ENCODE data around the gene GNAZ. TPM values are rescaled to one million over a fixed set of nuclear protein-coding genes. Genes with fewer than 3 reads are reported as not detected.

The GNAZ gene
- total RNA-seq, 1 donor from 2014 or later, result 2.1 TPM

- Histone ChIP-seq H3K9me3 (ENCODE audit: control insufficient read depth in 3 of 3, low read length in 3 of 3) (no peaks in the 10 kb centered on the region), H3K4me1 (ENCODE audit: control insufficient read depth in 3 of 3, insufficient read depth in 3 of 3, low read length in 3 of 3) (peaks cover 6 to 8% (median 6%) of the 10 kb centered on the region in 3 donors), H3K27ac (ENCODE audit: low read depth, low read length) (no peak overlapping the region), H3K9ac (ENCODE audit: low read depth in 1 of 3, low read length in 3 of 3) (no peak overlapping the region), H3K4me3 (ENCODE audit: low read length in 3 of 3) (no peak overlapping the region), H3K27me3 (ENCODE audit: control insufficient read depth in 3 of 3, insufficient read depth in 3 of 3, low read length in 3 of 3) (peaks cover 2 to 15% (median 9%) of the 10 kb centered on the region in 3 donors), H3K36me3 (ENCODE audit: control insufficient read depth in 3 of 3, insufficient read depth in 3 of 3, low read length in 3 of 3) (no peaks in the 10 kb centered on the region)
Observed at GRCh38 chr22:23123804-23124254, 53.5 kb downstream of the GNAZ start.

GRCh38 chr22:23124611-23125511 is 54.5 kb downstream of the GNAZ start:
- Histone ChIP-seq H3K9me3 (ENCODE audit: control insufficient read depth in 3 of 3, low read length in 3 of 3) (no peaks in the 10 kb centered on the region), H3K36me3 (ENCODE audit: control insufficient read depth in 3 of 3, insufficient read depth in 3 of 3, low read length in 3 of 3) (no peaks in the 10 kb centered on the region), H3K27ac (ENCODE audit: low read depth, low read length) (no peak overlapping the region), H3K4me1 (ENCODE audit: control insufficient read depth in 3 of 3, insufficient read depth in 3 of 3, low read length in 3 of 3) (peaks cover 4 to 8% (median 6%) of the 10 kb centered on the region in 3 donors), H3K9ac (ENCODE audit: low read depth in 1 of 3, low read length in 3 of 3) (no peak overlapping the region), H3K4me3 (ENCODE audit: low read length in 3 of 3) (no peak overlapping the region), H3K27me3 (ENCODE audit: control insufficient read depth in 3 of 3, insufficient read depth in 3 of 3, low read length in 3 of 3) (peaks cover 2 to 18% (median 9%) of the 10 kb centered on the region in 3 donors)

GRCh38 chr22:23125512-23126103 is 55.3 kb downstream of the GNAZ start:
- Histone ChIP-seq H3K4me1 (ENCODE audit: control insufficient read depth in 3 of 3, insufficient read depth in 3 of 3, low read length in 3 of 3) (peaks cover 4 to 8% (median 6%) of the 10 kb centered on the region in 3 donors), H3K36me3 (ENCODE audit: control insufficient read depth in 3 of 3, insufficient read depth in 3 of 3, low read length in 3 of 3) (no peaks in the 10 kb centered on the region), H3K4me3 (ENCODE audit: low read length in 3 of 3) (no peak overlapping the region), H3K9ac (ENCODE audit: low read depth in 1 of 3, low read length in 3 of 3) (no peak overlapping the region), H3K9me3 (ENCODE audit: control insufficient read depth in 3 of 3, low read length in 3 of 3) (no peaks in the 10 kb centered on the region), H3K27me3 (ENCODE audit: control insufficient read depth in 3 of 3, insufficient read depth in 3 of 3, low read length in 3 of 3) (peaks cover 2 to 10% (median 9%) of the 10 kb centered on the region in 3 donors), H3K27ac (ENCODE audit: low read depth, low read length) (no peak overlapping the region)

GRCh38 chr22:23126165-23127054 is 56.1 kb downstream of the GNAZ start:
- peaks cover 2 to 8% (median 5%) of the 10 kb centered on the region in 3 donors for H3K27me3 ChIP-seq (ENCODE audit: control insufficient read depth in 3 of 3, insufficient read depth in 3 of 3, low read length in 3 of 3)
- no peaks in the 10 kb centered on the region for H3K36me3 ChIP-seq (ENCODE audit: control insufficient read depth in 3 of 3, insufficient read depth in 3 of 3, low read length in 3 of 3)
- H3K4me3 ChIP-seq (ENCODE audit: low read length in 3 of 3), result no peak overlapping the region
- no peaks in the 10 kb centered on the region for H3K9me3 ChIP-seq (ENCODE audit: control insufficient read depth in 3 of 3, low read length in 3 of 3)
- no peak overlapping the region for H3K27ac ChIP-seq (ENCODE audit: low read depth, low read length)
- peaks cover 4 to 8% (median 6%) of the 10 kb centered on the region in 3 donors for H3K4me1 ChIP-seq (ENCODE audit: control insufficient read depth in 3 of 3, insufficient read depth in 3 of 3, low read length in 3 of 3)
- H3K9ac ChIP-seq (ENCODE audit: low read depth in 1 of 3, low read length in 3 of 3), result no peak overlapping the region

GRCh38 chr22:23127055-23127756 is 56.9 kb downstream of the GNAZ start:
- H3K27ac ChIP-seq (ENCODE audit: low read depth, low read length), result no peak overlapping the region
- no peaks in the 10 kb centered on the region for H3K36me3 ChIP-seq (ENCODE audit: control insufficient read depth in 3 of 3, insufficient read depth in 3 of 3, low read length in 3 of 3)
- H3K9ac ChIP-seq (ENCODE audit: low read depth in 1 of 3, low read length in 3 of 3), result no peak overlapping the region
- H3K4me1 ChIP-seq (ENCODE audit: control insufficient read depth in 3 of 3, insufficient read depth in 3 of 3, low read length in 3 of 3), result peaks cover 6 to 8% (median 8%) of the 10 kb centered on the region in 3 donors
- no peaks in the 10 kb centered on the region for H3K9me3 ChIP-seq (ENCODE audit: control insufficient read depth in 3 of 3, low read length in 3 of 3)
- peaks cover 2 to 8% (median 5%) of the 10 kb centered on the region in 3 donors for H3K27me3 ChIP-seq (ENCODE audit: control insufficient read depth in 3 of 3, insufficient read depth in 3 of 3, low read length in 3 of 3)
- no peak overlapping the region for H3K4me3 ChIP-seq (ENCODE audit: low read length in 3 of 3)

GRCh38 chr22:23127788-23128187 is 57.5 kb downstream of the GNAZ start:
- Histone ChIP-seq H3K36me3 (ENCODE audit: control insufficient read depth in 3 of 3, insufficient read depth in 3 of 3, low read length in 3 of 3) (no peaks in the 10 kb centered on the region), H3K27ac (ENCODE audit: low read depth, low read length) (no peak overlapping the region), H3K4me3 (ENCODE audit: low read length in 3 of 3) (no peak overlapping the region), H3K4me1 (ENCODE audit: control insufficient read depth in 3 of 3, insufficient read depth in 3 of 3, low read length in 3 of 3) (peaks cover 6 to 8% (median 8%) of the 10 kb centered on the region in 3 donors), H3K9me3 (ENCODE audit: control insufficient read depth in 3 of 3, low read length in 3 of 3) (no peaks in the 10 kb centered on the region), H3K9ac (ENCODE audit: low read depth in 1 of 3, low read length in 3 of 3) (no peak overlapping the region), H3K27me3 (ENCODE audit: control insufficient read depth in 3 of 3, insufficient read depth in 3 of 3, low read length in 3 of 3) (peaks cover 2 to 8% (median 5%) of the 10 kb centered on the region in 3 donors)

GRCh38 chr22:23128269-23129108 is 58.2 kb downstream of the GNAZ start:
- Histone ChIP-seq H3K36me3 (ENCODE audit: control insufficient read depth in 3 of 3, insufficient read depth in 3 of 3, low read length in 3 of 3) (no peaks in the 10 kb centered on the region), H3K4me3 (ENCODE audit: low read length in 3 of 3) (no peak overlapping the region), H3K9me3 (ENCODE audit: control insufficient read depth in 3 of 3, low read length in 3 of 3) (no peaks in the 10 kb centered on the region), H3K27ac (ENCODE audit: low read depth, low read length) (no peak overlapping the region), H3K4me1 (ENCODE audit: control insufficient read depth in 3 of 3, insufficient read depth in 3 of 3, low read length in 3 of 3) (peaks cover 6 to 8% (median 8%) of the 10 kb centered on the region in 3 donors), H3K27me3 (ENCODE audit: control insufficient read depth in 3 of 3, insufficient read depth in 3 of 3, low read length in 3 of 3) (peaks cover 2 to 8% (median 5%) of the 10 kb centered on the region in 3 donors), H3K9ac (ENCODE audit: low read depth in 1 of 3, low read length in 3 of 3) (peak overlapping the region in 1 of 3 donors; percentile 25)

- Histone ChIP-seq H3K4me1 (ENCODE audit: control insufficient read depth in 3 of 3, insufficient read depth in 3 of 3, low read length in 3 of 3) (peaks cover 6 to 8% (median 8%) of the 10 kb centered on the region in 3 donors), H3K27me3 (ENCODE audit: control insufficient read depth in 3 of 3, insufficient read depth in 3 of 3, low read length in 3 of 3) (peaks cover 2 to 8% (median 5%) of the 10 kb centered on the region in 3 donors), H3K4me3 (ENCODE audit: low read length in 3 of 3) (no peak overlapping the region), H3K27ac (ENCODE audit: low read depth, low read length) (no peak overlapping the region), H3K9ac (ENCODE audit: low read depth in 1 of 3, low read length in 3 of 3) (no peak overlapping the region), H3K36me3 (ENCODE audit: control insufficient read depth in 3 of 3, insufficient read depth in 3 of 3, low read length in 3 of 3) (no peaks in the 10 kb centered on the region), H3K9me3 (ENCODE audit: control insufficient read depth in 3 of 3, low read length in 3 of 3) (no peaks in the 10 kb centered on the region)
Observed at GRCh38 chr22:23129149-23129548, 58.8 kb downstream of the GNAZ start.

Data from skeletal muscle tissue (tissue), 4 donors.